ENCODE data around the gene PXK. TPM values are rescaled to one million over a fixed set of nuclear protein-coding genes. Genes with fewer than 3 reads are reported as not detected.

PXK gene
- total RNA-seq, 3 donors from 2014 or later, result 30.3 to 36.1 (median 34.6) TPM

DNA sequence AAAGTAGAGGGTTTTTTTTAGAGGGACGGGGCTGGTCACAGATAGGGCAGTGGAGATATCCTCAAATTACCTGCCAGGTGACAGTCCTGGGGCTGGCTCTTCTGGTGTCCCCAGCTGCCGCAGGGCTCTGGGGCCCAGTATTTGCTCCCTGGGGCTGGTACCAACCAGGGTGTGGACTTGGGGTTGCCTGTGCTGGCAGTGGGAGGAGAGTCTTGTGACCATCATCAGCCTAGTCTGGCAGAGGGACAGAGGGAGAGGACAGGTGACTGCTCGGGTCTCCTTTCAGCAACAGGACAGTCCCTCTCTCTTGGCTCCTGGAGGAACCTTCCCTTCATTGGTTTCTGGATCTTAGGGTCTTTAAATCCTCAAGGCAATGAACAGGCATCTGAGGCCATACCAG is 34.5 kb upstream of the PXK start:
- intact Hi-C loops (cut with DNase I; ENCODE audit: low total_unique reads), result loop anchor here (10.0 kb wide), 1 partner anchor 113 kb away; no protein-coding TSS in a partner anchor
- no peak overlapping the region for H3K27ac ChIP-seq
- TF ChIP-seq POLR2A (IDR thresholded peaks at IDR 0.05) (no peak), CTCF (IDR thresholded peaks at IDR 0.05) (no peak), POLR2AphosphoS5 (IDR thresholded peaks at IDR 0.05) (no peak)
- H3K4me3 ChIP-seq, result no peak overlapping the region
- H3K27me3 ChIP-seq, result peaks cover 0 to 3% of the 10 kb centered on the region in 2 donors
- no peaks in the 10 kb centered on the region for H3K36me3 ChIP-seq
- H3K9me3 ChIP-seq, result no peaks in the 10 kb centered on the region
- no peaks in the 10 kb centered on the region for H3K4me1 ChIP-seq
- DNase-seq (ENCODE audit: low spot score in 2 of 2), result no peak

DNA sequence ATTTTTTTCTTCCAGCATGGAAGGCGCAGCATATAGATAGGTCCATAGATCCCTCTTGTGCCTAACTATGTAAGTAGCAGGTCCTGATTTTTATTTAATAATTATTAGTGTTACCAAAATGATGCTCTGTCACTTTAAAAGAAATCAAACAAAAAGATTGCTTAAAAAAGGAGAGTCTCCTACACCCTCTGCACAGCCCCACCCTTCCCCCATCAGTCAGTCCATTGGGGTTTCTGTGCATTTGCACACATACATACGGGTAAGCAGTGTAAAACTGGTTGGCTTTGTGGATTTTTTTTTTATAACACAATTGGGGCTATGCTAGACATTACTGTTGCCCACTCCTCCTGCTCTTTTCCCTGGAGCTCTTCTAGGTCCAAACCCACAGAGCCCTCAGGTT is 33.6 kb upstream of the PXK start:
- Histone ChIP-seq H3K36me3 (no peaks in the 10 kb centered on the region), H3K4me3 (no peak overlapping the region), H3K27ac (no peak overlapping the region), H3K4me1 (no peaks in the 10 kb centered on the region), H3K9me3 (no peaks in the 10 kb centered on the region), H3K27me3 (peaks cover 0 to 3% of the 10 kb centered on the region in 2 donors)
- intact Hi-C loops (cut with DNase I; ENCODE audit: low total_unique reads), result loop anchor here (10.0 kb wide), 1 partner anchor 114 kb away; no protein-coding TSS in a partner anchor
- TF ChIP-seq CTCF (IDR thresholded peaks at IDR 0.05), result no peak
- no peak for DNase-seq (ENCODE audit: low spot score in 2 of 2)

DNA sequence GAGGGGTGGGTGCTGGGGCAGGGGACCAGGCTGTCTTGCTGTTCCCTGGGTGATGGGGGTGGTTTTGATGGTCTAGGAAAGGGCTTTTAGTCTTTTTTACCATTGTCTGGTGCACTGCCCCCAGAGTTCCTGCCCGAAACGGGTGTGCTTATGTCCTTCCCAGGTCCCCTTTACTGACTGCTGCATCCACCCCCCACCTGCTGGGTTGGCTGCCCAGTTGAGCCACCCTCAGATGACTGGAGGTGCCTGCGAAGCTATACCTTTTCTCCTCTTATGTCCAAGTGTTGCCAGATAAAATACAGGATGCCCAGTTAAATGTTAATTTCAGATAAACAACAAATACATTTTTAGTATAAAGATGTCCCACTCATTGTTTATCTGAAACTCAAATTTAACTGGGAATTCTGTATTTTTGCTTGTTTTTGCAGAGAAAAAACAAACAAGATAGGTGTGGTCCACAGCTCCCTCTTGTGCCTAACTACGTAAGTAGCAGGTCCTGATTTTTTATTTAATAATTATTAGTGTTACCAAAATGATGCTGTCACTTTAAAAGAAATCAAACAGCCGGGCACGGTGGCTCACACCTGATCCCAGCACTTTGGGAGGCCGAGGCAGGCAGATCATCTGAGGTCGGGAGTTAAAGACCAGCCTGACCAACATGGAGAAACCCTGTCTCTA is 32.7 kb upstream of the PXK start:
- no peak for DNase-seq (ENCODE audit: low spot score in 2 of 2)
- no peaks in the 10 kb centered on the region for H3K4me1 ChIP-seq
- no peak overlapping the region for H3K4me3 ChIP-seq
- intact Hi-C loops (cut with DNase I; ENCODE audit: low total_unique reads), result loop anchor here (10.0 kb wide), 1 partner anchor 115 kb away; no protein-coding TSS in a partner anchor
- H3K27ac ChIP-seq, result no peak overlapping the region
- no peaks in the 10 kb centered on the region for H3K9me3 ChIP-seq
- H3K36me3 ChIP-seq, result no peaks in the 10 kb centered on the region
- peaks cover 0 to 3% of the 10 kb centered on the region in 2 donors for H3K27me3 ChIP-seq
- TF ChIP-seq POLR2A (IDR thresholded peaks at IDR 0.05) (no peak), CTCF (IDR thresholded peaks at IDR 0.05) (peak in 2 of 3 donors; percentile 50 to 65), POLR2AphosphoS5 (IDR thresholded peaks at IDR 0.05) (no peak)

- peak; percentile 97 to 99 for DNase-seq (ENCODE audit: low spot score in 2 of 2)
- no peaks in the 10 kb centered on the region for H3K9me3 ChIP-seq
- peak within 1 kb of the TSS; percentile 99 for H3K27ac ChIP-seq
- no peaks in the 10 kb centered on the region for H3K27me3 ChIP-seq
- intact Hi-C loops (cut with DNase I; ENCODE audit: low total_unique reads), result no loop called here
- TF ChIP-seq POLR2A (IDR thresholded peaks at IDR 0.05) (peak; percentile 41), CTCF (IDR thresholded peaks at IDR 0.05) (peak; percentile 92 to 97 (median 96)), POLR2AphosphoS5 (IDR thresholded peaks at IDR 0.05) (peak; percentile 77 to 94 (median 91))
- H3K4me3 ChIP-seq, result peak within 1 kb of the TSS; percentile 79 to 85 (median 83)
- no peaks in the 10 kb centered on the region for H3K36me3 ChIP-seq
- peaks cover 7 to 19% of the 10 kb centered on the region in 2 donors for H3K4me1 ChIP-seq
Observed at GRCh38 chr3:58305882-58306711, 26.6 kb upstream of the PXK start, which contains the start of the genes HTD2 and RPP14. Gene HTD2, plus strand, starts transcription at chr3:58306520. Its CDS starts 11,094 bp downstream, at chr3:58317614. Gene RPP14, plus strand, starts transcription at chr3:58306245. Its CDS starts 4,085 bp downstream, at chr3:58310330.
